Ecto neural progenitor cell (in vitro differentiated cells): Measurements from ENCODE around the gene PTGR3.
"Not testable (repeated sequence)": the region's sequence is repeated elsewhere in the genome, so short reads cannot be mapped to it uniquely, and the experiment has no call there.

Source experiments
- DNase-seq: peaks from one replicate; pipeline ENCODE4 v3.0.0-alpha.2; 2018; ENCODE audit warnings: low spot score

PTGR3 gene

GRCh38 chr18:75202696-75203365 is 6.1 kb downstream of the PTGR3 start:
- no peak for DNase-seq

DNA sequence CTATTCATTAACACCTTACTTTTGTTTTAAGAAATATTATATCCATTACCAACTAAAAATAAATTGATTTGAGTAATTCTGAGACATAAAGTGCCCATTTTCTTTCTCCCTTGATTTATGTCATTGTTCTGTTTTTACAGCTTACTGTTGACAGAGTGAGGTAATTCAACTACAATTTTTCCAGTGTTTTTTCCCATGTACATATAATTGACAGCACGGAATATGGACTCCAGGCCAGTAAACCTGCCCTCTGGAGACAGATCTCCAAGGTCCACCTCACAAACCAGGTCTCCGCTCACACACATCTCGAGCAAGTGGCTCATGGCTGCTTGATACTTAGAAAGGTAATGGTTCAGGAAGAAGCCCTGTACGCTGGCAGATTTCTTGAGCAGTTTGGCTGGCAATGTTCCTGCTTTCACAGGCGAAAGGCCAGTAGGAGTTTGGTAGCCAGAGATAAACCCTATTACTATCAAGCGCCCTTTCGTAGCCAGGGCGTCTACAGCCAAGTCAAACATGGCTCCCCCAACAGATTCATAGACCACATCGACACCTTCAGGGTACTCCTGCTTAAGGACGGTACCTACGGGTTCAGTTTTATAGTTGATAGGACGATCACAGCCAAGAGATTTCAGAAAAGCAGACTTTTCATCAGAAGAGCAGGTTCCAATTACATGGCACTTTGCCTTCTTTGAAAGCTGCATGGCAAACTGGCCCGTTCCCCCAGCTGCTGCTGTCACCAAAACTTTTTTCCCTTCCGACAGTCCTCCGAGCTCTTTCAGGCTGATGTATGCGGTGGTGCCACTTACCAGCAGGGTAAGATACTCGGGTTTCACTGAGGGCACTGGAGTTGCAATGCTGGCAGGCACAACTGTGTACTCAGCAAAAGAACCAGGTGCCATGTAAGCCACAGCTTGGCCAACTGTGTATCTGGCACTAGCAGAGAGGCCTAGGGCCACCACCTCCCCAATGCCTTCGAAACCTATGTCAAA is 7.4 kb downstream of the PTGR3 start:
- DNase-seq = no peak

GRCh38 chr18:75200605-75201280 is 8.2 kb downstream of the PTGR3 start:
- no peak for DNase-seq

DNA sequence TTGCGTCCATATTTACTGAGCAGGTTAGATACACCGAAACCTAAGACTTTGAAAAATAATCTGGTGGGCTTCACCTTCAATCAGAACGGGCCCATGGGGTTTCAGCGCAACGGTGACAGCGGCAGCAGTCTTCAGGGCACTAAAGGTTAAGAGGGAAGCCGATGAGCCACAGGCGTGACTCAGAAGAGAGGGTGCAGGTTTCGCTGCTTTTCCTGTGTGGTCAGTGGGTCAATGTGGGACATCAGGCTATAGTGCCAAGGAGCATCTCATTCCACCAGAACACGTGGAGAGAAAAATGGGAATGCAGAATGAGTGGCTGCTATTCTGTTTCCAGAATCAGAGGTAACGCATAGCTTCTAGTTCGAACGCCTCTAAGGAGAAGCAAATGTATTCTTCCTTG is 8.9 kb downstream of the PTGR3 start:
- no peak for DNase-seq

GRCh38 chr18:75199327-75199726 is 9.6 kb downstream of the PTGR3 start:
- no peak for DNase-seq

GRCh38 chr18:75198036-75198435 is 10.9 kb downstream of the PTGR3 start:
- DNase-seq = no peak

- no peak for DNase-seq
These were observed 16.0 kb downstream of the PTGR3 start for GRCh38 chr18:75192899-75193298.

DNA sequence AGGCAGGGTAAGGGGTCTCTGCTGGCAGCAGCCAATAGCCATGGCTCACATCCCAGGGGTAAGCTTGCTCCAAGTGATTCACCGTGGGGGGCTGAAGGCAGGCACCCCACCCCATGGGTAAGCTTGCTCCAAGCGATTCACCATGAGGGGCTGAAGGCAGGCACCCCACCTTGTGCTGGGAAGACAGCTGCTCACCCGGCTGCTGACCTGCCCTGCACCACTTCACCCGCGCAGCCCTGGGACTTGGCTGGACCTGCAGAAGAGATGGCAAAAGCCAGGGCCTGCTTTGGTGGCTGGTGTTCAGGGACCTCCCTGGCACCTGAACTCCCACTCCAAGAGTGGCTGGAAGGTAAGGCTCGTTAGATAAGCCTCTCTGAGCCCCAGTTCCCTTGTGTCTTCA is 19.2 kb downstream of the PTGR3 start:
- DNase-seq = no peak

GRCh38 chr18:75187702-75188101 is 21.2 kb downstream of the PTGR3 start:
- not testable (repeated sequence) for DNase-seq

DNA sequence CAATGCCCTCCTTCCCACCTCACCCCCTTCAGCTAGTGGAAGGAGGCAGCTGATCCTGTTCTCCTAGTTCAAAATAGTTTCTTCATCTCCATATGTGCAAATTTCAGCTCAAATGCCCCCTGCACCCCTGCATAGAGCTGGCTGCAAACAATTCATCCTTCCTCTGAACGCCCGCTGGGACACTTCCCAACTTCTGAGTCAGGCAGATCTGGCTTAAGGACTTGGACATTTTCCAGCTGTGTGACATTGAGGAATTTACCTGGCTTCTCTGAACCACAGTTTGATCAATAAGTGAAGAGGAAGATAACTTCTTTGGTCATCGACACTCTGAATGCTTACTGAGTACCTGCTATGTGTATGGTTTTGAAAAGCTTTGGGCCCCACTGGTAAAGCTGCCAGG is 23.5 kb downstream of the PTGR3 start:
- no peak for DNase-seq

DNA sequence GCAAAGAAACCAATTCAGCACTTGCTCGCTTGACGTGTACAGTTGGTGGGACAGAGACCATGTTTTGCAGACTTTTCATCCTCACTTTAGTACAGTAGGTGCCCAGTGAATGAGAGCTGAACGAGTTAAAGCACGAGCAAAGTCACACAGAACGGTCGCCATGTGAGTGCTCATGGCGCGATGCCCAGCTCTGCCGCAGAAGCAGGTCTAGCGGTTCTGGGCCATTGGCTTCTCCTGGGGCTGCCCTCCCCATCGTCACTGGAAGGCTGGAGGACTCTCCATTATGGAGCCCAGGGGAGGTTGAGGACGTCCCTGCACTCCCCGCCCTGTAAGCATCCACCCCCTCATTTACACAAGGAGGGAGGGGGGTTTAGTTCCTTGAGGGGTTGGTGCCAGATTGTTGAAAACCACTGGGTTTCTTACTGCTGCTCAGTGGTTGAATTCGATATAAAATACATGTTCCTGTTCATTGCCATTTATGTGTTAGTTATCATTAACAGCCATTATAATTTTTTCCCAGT is 24.9 kb downstream of the PTGR3 start:
- DNase-seq = no peak

GRCh38 chr18:75183524-75183923 is 25.4 kb downstream of the PTGR3 start:
- no peak for DNase-seq

DNA sequence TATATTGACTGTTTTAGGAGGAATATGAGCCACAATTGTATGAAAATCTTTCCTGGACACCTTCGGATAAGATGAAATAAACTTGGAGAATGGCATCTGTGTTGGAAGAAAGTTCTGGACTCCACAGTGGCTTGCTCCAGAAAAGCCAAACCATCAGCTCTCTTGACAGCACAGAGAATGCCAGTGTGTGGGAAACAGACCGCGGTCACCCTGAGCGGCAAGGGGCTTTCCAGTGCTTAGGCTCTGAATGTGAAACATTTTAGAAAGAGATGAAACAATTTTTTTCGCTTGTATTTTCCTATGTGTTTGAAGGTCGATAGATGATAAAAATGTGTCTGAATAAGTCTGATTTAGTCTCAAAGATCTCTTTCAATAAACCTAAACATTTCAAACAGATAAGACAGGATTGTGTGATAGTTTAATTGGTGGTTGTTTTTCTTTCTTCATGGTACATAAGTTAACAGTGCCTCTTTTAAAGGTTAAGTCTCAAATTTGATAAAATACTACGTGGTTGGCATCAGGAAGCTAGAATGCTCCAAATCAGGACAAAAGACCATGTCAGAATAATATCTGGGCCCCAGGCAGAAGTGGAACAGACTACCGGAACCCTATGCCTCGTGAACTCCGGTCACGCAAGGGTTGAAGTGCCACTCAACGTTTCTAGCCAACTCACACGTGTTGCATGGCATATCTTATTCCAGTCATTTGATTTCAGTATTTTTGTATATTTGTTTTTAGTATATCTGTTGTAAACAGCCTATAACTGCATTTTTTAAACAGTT is 28.9 kb downstream of the PTGR3 start:
- DNase-seq = no peak

DNA sequence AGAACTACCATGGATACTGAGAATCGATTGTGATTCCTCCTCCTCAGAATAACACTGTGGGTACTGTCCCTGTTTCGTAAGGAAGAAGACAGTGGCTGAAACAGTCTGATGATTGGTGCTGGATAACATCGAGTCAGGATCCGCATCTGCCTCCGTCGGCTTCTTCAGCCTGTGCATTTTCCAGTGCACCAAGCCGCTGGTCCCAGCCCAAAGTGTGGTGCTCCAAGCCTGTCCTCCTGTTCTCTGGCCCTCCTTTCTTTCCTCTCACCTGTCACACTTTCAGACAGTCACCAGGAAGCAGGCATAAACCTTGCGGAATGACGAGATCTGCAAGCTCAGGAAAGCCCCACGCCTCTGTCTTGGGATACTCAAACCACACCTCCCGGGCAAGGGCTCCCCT is 30.6 kb downstream of the PTGR3 start:
- DNase-seq = no peak

DNA sequence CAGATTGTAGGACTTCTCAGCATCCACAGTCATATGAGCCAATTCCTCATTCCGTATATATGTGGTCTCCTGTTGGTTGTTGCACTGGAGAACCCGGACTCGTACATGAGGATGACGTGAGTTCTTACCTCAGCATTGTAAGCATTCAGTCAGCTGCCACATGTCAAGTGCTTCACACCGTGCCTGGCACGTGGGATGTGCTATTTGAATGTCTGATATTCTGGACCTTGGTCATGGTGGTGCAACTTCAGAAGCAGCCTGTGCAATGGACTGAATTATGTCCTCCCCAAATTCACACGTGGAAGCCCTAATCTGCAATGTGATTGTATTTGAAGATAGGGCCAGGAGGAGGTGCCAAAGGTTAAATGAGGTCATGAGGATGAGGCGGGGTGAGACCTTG is 32.1 kb downstream of the PTGR3 start:
- no peak for DNase-seq

GRCh38 chr18:75173738-75174137 is 35.2 kb downstream of the PTGR3 start:
- no peak for DNase-seq

- no peak for DNase-seq
These were observed 35.9 kb downstream of the PTGR3 start for GRCh38 chr18:75173125-75173432.

DNA sequence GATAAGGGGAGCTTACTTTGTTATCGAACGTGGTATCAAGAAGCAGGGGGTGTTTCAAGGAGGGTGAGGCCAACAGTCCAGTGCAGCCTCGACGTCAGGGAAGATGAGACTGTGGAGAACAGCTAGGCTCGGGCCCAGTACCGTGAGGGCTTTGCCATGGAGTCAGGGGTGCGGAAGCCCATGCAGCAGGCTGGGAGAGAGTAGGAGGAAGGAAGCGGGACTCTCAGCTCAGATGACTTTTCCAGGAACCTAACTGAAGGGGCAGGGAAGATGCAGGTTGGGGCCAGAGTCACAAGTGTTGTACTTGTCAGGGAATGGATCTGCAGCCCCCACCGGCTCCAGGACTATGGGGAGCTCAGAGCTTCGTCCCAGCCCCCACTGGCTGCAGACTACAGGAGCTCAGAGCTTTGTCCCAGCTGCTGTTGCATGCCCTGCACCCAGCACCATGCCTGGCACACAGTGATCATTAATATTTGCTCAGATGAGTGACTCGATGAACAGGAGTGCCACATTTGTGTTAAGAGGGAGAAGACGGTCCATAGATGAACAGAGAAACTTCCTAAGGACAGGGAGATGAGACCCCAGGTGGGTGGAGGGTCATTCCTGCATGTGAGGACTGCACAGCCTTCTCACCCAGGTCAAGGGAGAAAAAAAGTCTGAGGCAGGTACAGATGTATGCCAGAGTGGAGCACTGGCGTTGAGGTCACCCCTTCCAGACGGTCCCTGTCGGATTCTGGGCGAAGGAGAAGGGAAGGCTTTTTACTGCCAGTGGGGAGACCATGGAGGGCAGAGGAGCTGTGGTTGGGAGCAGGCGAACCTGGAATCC is 36.4 kb downstream of the PTGR3 start:
- DNase-seq = no peak

- no peak for DNase-seq
These were observed 38.0 kb downstream of the PTGR3 start for GRCh38 chr18:75170916-75171315.

- no peak for DNase-seq
These were observed 38.7 kb downstream of the PTGR3 start for GRCh38 chr18:75170022-75170789.
